Activated CD4-positive, alpha-beta T cell treated with anti-CD3 and anti-CD28 coated beads, Interleukin-2, amount 50 U/mL, for 24 hours (primary cell): ENCODE results near the gene PRR29.
"Not testable (repeated sequence)": the region's sequence is repeated elsewhere in the genome, so short reads cannot be mapped to it uniquely, and the experiment has no call there.

Experiments used
- DNase-seq, 2 donors: peaks; one replicate each; pipeline ENCODE4 v3.0.0-alpha.2; 2020; ENCODE audit warnings: low read depth in 1 of 2, low spot score in 1 of 2

Gene PRR29

GRCh38 chr17:63996430-63997182 lies 1.5 kb upstream of the PRR29 start:
- DNase-seq: no peak

- no peak for DNase-seq
These were observed 656 bp upstream of the PRR29 start for GRCh38 chr17:63997341-63998048.

- DNase-seq: no peak
These were observed 849 bp downstream of the PRR29 start for GRCh38 chr17:63998721-63999679.

GRCh38 chr17:63999680-64000531 lies 1.8 kb downstream of the PRR29 start:
- DNase-seq: no peak

- DNase-seq: no peak
These were observed 3.0 kb downstream of the PRR29 start for GRCh38 chr17:64001091-64001579.

- DNase-seq: no peak
These were observed 3.8 kb downstream of the PRR29 start for GRCh38 chr17:64001763-64002529.

- no peak for DNase-seq
These were observed 4.7 kb downstream of the PRR29 start for GRCh38 chr17:64002658-64003525.

- no peak for DNase-seq
These were observed 5.5 kb downstream of the PRR29 start for GRCh38 chr17:64003526-64004121.

GRCh38 chr17:64004218-64004770 lies 6.1 kb downstream of the PRR29 start:
- DNase-seq: no peak

GRCh38 chr17:64004903-64005733 lies 7.0 kb downstream of the PRR29 start:
- DNase-seq: no peak

GRCh38 chr17:64005734-64006167 lies 7.6 kb downstream of the PRR29 start:
- DNase-seq: no peak

- DNase-seq: no peak
These were observed 8.4 kb downstream of the PRR29 start for GRCh38 chr17:64006361-64007088.

- not testable (repeated sequence) for DNase-seq
These were observed 9.1 kb downstream of the PRR29 start for GRCh38 chr17:64007089-64007837.

GRCh38 chr17:64007838-64008282 lies 9.7 kb downstream of the PRR29 start:
- no peak for DNase-seq

GRCh38 chr17:64008346-64008745 lies 10.2 kb downstream of the PRR29 start:
- no peak for DNase-seq

- no peak for DNase-seq
These were observed 10.7 kb downstream of the PRR29 start for GRCh38 chr17:64008830-64009229.
